IMR-90 (cell line): ENCODE data around the gene TSHZ1. TPM values are rescaled to one million over a fixed set of nuclear protein-coding genes. Genes with fewer than 3 reads are reported as not detected.

ENCODE experiments used
- ATAC-seq: fragments of 200-7000 bp; cut with Tn5 transposase; 2 replicates; pipeline ENCODE4 v1.9.1; 2020; ENCODE audit warnings: low read depth, mild to moderate bottlenecking, moderate library complexity
- BruUV-seq: library from RNA; stranded (reverse); fragments of 400-500 nt; replicated peaks from 2 replicates; lab custom pipeline; 2021; lab: Mats Ljungman, UMichigan
- CTCF ChIA-PET: fragments of 300-600 bp; formaldehyde crosslinking; extraction: SDS; loops from one replicate; lab custom pipeline; 2021; ENCODE audit warnings: antibody characterized with exemption; lab: Yijun Ruan, JAX
- POLR2A ChIA-PET: fragments of 300-600 bp; sonication (Branson Sonifier 250); formaldehyde crosslinking; loops from one replicate; lab custom pipeline; 2022; ENCODE audit warnings: antibody characterized with exemption; ENCODE audit not compliant: unreplicated experiment; lab: Charles Lee
- DNase-seq: peaks from one replicate; pipeline ENCODE4 v3.0.0; 2013
- H2AFZ ChIP-seq: replicated peaks from 2 replicates; pipeline ENCODE3; 2013; ENCODE audit warnings: low read length, mild to moderate bottlenecking; ENCODE audit not compliant: poor library complexity
- H2AK5ac ChIP-seq: 2 replicates; pipeline ENCODE4 v1.6.1; 2013; ENCODE audit warnings: low read depth, low read length, inconsistent platforms
- H2AK9ac ChIP-seq: replicated peaks from 2 replicates; pipeline ENCODE3; 2013; ENCODE audit warnings: mild to moderate bottlenecking, low read depth, low read length, moderate library complexity; ENCODE audit not compliant: poor library complexity
- H2BK120ac ChIP-seq: 2 replicates; pipeline ENCODE4 v1.6.1; 2013; ENCODE audit warnings: low read depth, low read length, inconsistent platforms
- H2BK15ac ChIP-seq: 3 replicates; pipeline ENCODE4 v1.6.1; 2013; ENCODE audit warnings: low read depth, low read length, inconsistent platforms
- H2BK20ac ChIP-seq: 2 replicates; pipeline ENCODE4 v1.6.1; 2013; ENCODE audit warnings: low read depth, mild to moderate bottlenecking, inconsistent platforms, low read length, moderate library complexity
- H2BK5ac ChIP-seq: 2 replicates; pipeline ENCODE4 v1.6.1; 2013; ENCODE audit warnings: mild to moderate bottlenecking, low read depth, low read length, inconsistent platforms; ENCODE audit not compliant: poor library complexity, severe bottlenecking
- H3K14ac ChIP-seq: replicated peaks from 2 replicates; pipeline ENCODE4 v1.6.1; 2013; ENCODE audit warnings: low read depth, low read length, inconsistent platforms
- H3K18ac ChIP-seq: 2 replicates; pipeline ENCODE4 v1.6.1; 2013; ENCODE audit warnings: low read depth, low read length, control low read depth
- H3K23ac ChIP-seq: 2 replicates; pipeline ENCODE4 v1.6.1; 2013; ENCODE audit warnings: low read depth, low read length, inconsistent platforms
- H3K27ac ChIP-seq: 2 replicates; pipeline ENCODE4 v1.5.1; 2013; ENCODE audit warnings: mild to moderate bottlenecking, control low read depth, low read length; ENCODE audit not compliant: insufficient read depth
- H3K27me3 ChIP-seq: 2 replicates; pipeline ENCODE4 v1.6.1; 2013; ENCODE audit warnings: low read length; ENCODE audit not compliant: control insufficient read depth, insufficient read depth
- H3K36me3 ChIP-seq: 2 replicates; pipeline ENCODE4 v1.6.1; 2013; ENCODE audit warnings: low read length, mixed read lengths; ENCODE audit not compliant: control insufficient read depth, insufficient read depth
- H3K4ac ChIP-seq: 2 replicates; pipeline ENCODE4 v1.6.1; 2013; ENCODE audit warnings: low read depth, low read length, inconsistent platforms
- H3K4me1 ChIP-seq: 2 replicates; pipeline ENCODE4 v1.6.1; 2013; ENCODE audit warnings: low read length, mixed read lengths; ENCODE audit not compliant: control insufficient read depth, insufficient read depth
- H3K4me2 ChIP-seq: 2 replicates; pipeline ENCODE4 v1.6.1; 2013; ENCODE audit warnings: low read depth, mild to moderate bottlenecking, control low read depth, low read length, moderate library complexity
- H3K4me3 ChIP-seq: 2 replicates; pipeline ENCODE4 v1.5.1; 2013; ENCODE audit warnings: low read depth, mild to moderate bottlenecking, control low read depth, low read length, moderate library complexity; ENCODE audit not compliant: insufficient read depth
- H3K56ac ChIP-seq: 2 replicates; pipeline ENCODE4 v1.6.1; 2013; ENCODE audit warnings: low read length, inconsistent platforms; ENCODE audit not compliant: insufficient read depth; ENCODE audit errors: extremely low read depth
- H3K79me1 ChIP-seq, 2 experiments: 2 replicates each; pipeline ENCODE4 v1.6.1; 2013; ENCODE audit warnings: low read length in 2 of 2, inconsistent platforms in 1 of 2, low read depth in 1 of 2
- H3K9ac ChIP-seq: 2 replicates; pipeline ENCODE4 v1.6.1; 2013; ENCODE audit warnings: low read depth, low read length, control low read depth
- H3K9me1 ChIP-seq: 2 replicates; pipeline ENCODE4 v1.6.1; 2013; ENCODE audit warnings: low read length, inconsistent platforms; ENCODE audit not compliant: insufficient read depth
- H3K9me3 ChIP-seq: 2 replicates; pipeline ENCODE4 v1.6.1; 2013; ENCODE audit warnings: low read length; ENCODE audit not compliant: control insufficient read depth, insufficient read depth
- H4K20me1 ChIP-seq: 2 replicates; pipeline ENCODE4 v1.6.1; 2013; ENCODE audit warnings: low read length, inconsistent platforms; ENCODE audit not compliant: insufficient read depth
- H4K5ac ChIP-seq: 2 replicates; pipeline ENCODE4 v1.6.1; 2013; ENCODE audit warnings: mild to moderate bottlenecking, low read depth, low read length, control low read depth
- H4K8ac ChIP-seq, 2 experiments: 2 replicates each; pipeline ENCODE4 v1.6.1; 2013; ENCODE audit warnings: low read depth in 2 of 2, low read length in 2 of 2, control low read depth in 1 of 2, inconsistent platforms in 1 of 2
- H4K91ac ChIP-seq: 2 replicates; pipeline ENCODE4 v1.6.1; 2013; ENCODE audit warnings: low read depth, low read length, inconsistent platforms; ENCODE audit not compliant: insufficient read depth
- CEBPB ChIP-seq: IDR thresholded peaks from 2 replicates; pipeline ENCODE4 v1.6.1; 2012; ENCODE audit warnings: low read depth, low read length, improper control_type of control experiment
- CHD1 ChIP-seq: IDR thresholded peaks from 2 replicates; pipeline ENCODE4 v1.6.1; 2012; ENCODE audit warnings: low read depth, low read length, improper control_type of control experiment
- MAFK ChIP-seq: IDR thresholded peaks from 2 replicates; pipeline ENCODE4 v1.6.1; 2012; ENCODE audit warnings: low read depth, low read length, improper control_type of control experiment
- NFE2L2 ChIP-seq: fragments of 150-350 bp; IDR thresholded peaks from 2 replicates; pipeline ENCODE4 v1.6.1; 2016; ENCODE audit warnings: low read depth, mild to moderate bottlenecking, low read length
- POLR2A ChIP-seq: IDR thresholded peaks from 2 replicates; pipeline ENCODE4 v1.6.1; 2012; ENCODE audit warnings: mild to moderate bottlenecking, low read depth, low read length
- RAD21 ChIP-seq: IDR thresholded peaks from 2 replicates; pipeline ENCODE4 v1.6.1; 2012; ENCODE audit warnings: low read length, improper control_type of control experiment
- SMC3 ChIP-seq: fragments of 150-350 bp; IDR thresholded peaks from 2 replicates; pipeline ENCODE4 v1.6.1; 2016; ENCODE audit warnings: low read depth, mild to moderate bottlenecking, antibody characterized with exemption, low read length, moderate library complexity
- WGBS, 2 experiments: methylation state at CpG; one replicate each; pipeline versions ENCODE4 v1.1.5 to v1.1.7; 2013; ENCODE audit warnings: missing lambda C conversion rate in 2 of 2; ENCODE audit not compliant: insufficient read length in 1 of 2; ENCODE audit errors: extremely low coverage in 2 of 2; 5-methylcytosine and 5-hydroxymethylcytosine counted together
- dilution Hi-C: fragments of 300-500 bp; cut with HindIII; formaldehyde crosslinking; loops from one replicate; pipeline ENCODE4 v1.14.3; 2018; ENCODE audit warnings: low sequenced_read_pairs; ENCODE audit not compliant: unreplicated experiment
- in situ Hi-C: fragments of 300-500 bp; cut with MboI; formaldehyde crosslinking; loops from 3 replicates; pipeline ENCODE4 v1.14.3; 2019; ENCODE audit warnings: low sequenced_read_pairs, inconsistent platforms, mixed read lengths
- intact Hi-C: fragments of 100-400 bp; cut with micrococcal nuclease; formaldehyde crosslinking; loops from 2 replicates; pipeline ENCODE4 v1.10.0; 2022
- polyA plus RNA-seq, 3 experiments: library from polyadenylated mRNA; depleted of rRNA; stranded (reverse); fragments of >200 nt; gene quantifications; 2 replicates each; pipeline ENCODE4 v1.2.3, GENCODE V29; 2012; ENCODE audit warnings: low replicate concordance in 1 of 3
- total RNA-seq: library from RNA; depleted of rRNA; stranded (reverse); fragments of >200 nt; gene quantifications from 2 replicates; pipeline ENCODE4 v1.2.3, GENCODE V29; 2012
- TF ChIP-seq, protein P1 (sequence below): fragments of 150-350 bp; IDR thresholded peaks from 2 replicates; pipeline ENCODE4 v1.6.1; 2016; ENCODE audit warnings: low read depth, mild to moderate bottlenecking, low read length, moderate library complexity, borderline replicate concordance

The TSHZ1 gene
- total and polyA plus RNA-seq, 2 of the 4 experiments (the other 2 are of a cell fraction): 7.1 to 10.0 TPM

DNA sequence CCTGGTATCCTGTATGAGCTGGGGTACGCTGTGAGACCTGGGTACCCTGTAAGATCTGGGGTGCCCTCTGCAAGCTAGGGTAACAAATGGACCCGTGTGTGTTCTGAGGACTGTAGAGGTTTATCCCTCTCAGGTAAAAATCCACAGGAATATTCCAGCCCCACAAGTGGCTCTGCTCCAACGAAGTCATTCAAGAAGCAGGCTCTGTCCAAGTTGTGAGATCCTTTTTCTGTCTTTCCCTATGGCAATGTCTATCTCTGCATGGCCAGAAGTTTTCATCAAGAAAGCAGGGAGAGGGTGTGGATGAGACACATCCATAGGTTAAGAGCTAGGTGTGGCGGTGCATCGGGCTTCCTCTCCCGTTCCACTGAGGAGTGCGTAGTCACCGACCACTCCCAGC lies 44.7 kb upstream of the TSHZ1 start:
- no peak overlapping the region for H3K4me3 ChIP-seq
- ChIA-PET POLR2A (no interaction called here), CTCF (interaction anchor here (0.9 to 1.0 kb wide), 2 partner anchors 13 to 515 kb away, joined by 3 read pairs; no protein-coding TSS in a partner anchor)
- peaks cover 8% of the 10 kb centered on the region; the same call in 1 of the 2 replicates for H3K9me3 ChIP-seq
- no peak overlapping the region for H4K91ac ChIP-seq
- H2BK15ac ChIP-seq: no peak overlapping the region
- H3K36me3 ChIP-seq: no peaks in the 10 kb centered on the region
- WGBS, 2 experiments: no CpG with 5 or more reads among the region's 8 CpGs
- H2AK9ac ChIP-seq: no peak overlapping the region
- no peak for DNase-seq
- peaks cover 2% of the 10 kb centered on the region; the same call in 1 of the 2 replicates for H3K9me1 ChIP-seq
- ATAC-seq: no peak
- H3K14ac ChIP-seq: no peak overlapping the region
- in situ Hi-C loops: no loop called here
- H4K5ac ChIP-seq: no peak overlapping the region
- H2BK20ac ChIP-seq: no peak overlapping the region
- no TSS peak for BruUV-seq
- no peak overlapping the region for H2AFZ ChIP-seq
- H4K8ac ChIP-seq: no peak overlapping the region
- H3K27ac ChIP-seq: no peak overlapping the region
- H3K27me3 ChIP-seq: peaks cover 18% of the 10 kb centered on the region
- TF ChIP-seq SMC3 (no peak), POLR2A (no peak), MAFK (no peak), CEBPB (no peak), CHD1 (no peak), RAD21 (no peak), NFE2L2 (no peak)
- TF ChIP-seq, protein P1, sequence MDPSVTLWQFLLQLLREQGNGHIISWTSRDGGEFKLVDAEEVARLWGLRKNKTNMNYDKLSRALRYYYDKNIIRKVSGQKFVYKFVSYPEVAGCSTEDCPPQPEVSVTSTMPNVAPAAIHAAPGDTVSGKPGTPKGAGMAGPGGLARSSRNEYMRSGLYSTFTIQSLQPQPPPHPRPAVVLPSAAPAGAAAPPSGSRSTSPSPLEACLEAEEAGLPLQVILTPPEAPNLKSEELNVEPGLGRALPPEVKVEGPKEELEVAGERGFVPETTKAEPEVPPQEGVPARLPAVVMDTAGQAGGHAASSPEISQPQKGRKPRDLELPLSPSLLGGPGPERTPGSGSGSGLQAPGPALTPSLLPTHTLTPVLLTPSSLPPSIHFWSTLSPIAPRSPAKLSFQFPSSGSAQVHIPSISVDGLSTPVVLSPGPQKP: no peak
- H3K9ac ChIP-seq: no peak overlapping the region
- H3K56ac ChIP-seq: no peak overlapping the region
- H3K18ac ChIP-seq: no peak overlapping the region
- H2BK120ac ChIP-seq: no peak overlapping the region
- no peak overlapping the region for H3K4me2 ChIP-seq
- H3K4me1 ChIP-seq: no peaks in the 10 kb centered on the region
- intact Hi-C loops: no loop called here
- H3K4ac ChIP-seq: no peak overlapping the region
- no peaks in the 10 kb centered on the region for H4K20me1 ChIP-seq
- dilution Hi-C loops: no loop called here
- no peak overlapping the region for H3K23ac ChIP-seq
- no peaks in the 10 kb centered on the region for H3K79me1 ChIP-seq
- no peak overlapping the region for H2AK5ac ChIP-seq
- no peak overlapping the region for H2BK5ac ChIP-seq
